Loucy (cell line): Measurements from ENCODE around the gene ZNF747.
"Not testable (repeated sequence)": the region's sequence is repeated elsewhere in the genome, so short reads cannot be mapped to it uniquely, and the experiment has no call there.

ENCODE experiments used
- EZH2phosphoT487 ChIP-seq: fragments of 200-600 bp; IDR thresholded peaks from 2 replicates; pipeline ENCODE4 v1.6.1; 2018; ENCODE audit warnings: antibody characterized with exemption, mild to moderate bottlenecking, moderate library complexity, borderline replicate concordance
- TF ChIP-seq, protein P1 (sequence below): fragments of 200-600 bp; sonication (generic); conservative IDR thresholded peaks from 2 replicates; pipeline ENCODE4 v1.5.1; 2014; ENCODE audit warnings: mild to moderate bottlenecking, antibody characterized with exemption, low read length

DNA sequence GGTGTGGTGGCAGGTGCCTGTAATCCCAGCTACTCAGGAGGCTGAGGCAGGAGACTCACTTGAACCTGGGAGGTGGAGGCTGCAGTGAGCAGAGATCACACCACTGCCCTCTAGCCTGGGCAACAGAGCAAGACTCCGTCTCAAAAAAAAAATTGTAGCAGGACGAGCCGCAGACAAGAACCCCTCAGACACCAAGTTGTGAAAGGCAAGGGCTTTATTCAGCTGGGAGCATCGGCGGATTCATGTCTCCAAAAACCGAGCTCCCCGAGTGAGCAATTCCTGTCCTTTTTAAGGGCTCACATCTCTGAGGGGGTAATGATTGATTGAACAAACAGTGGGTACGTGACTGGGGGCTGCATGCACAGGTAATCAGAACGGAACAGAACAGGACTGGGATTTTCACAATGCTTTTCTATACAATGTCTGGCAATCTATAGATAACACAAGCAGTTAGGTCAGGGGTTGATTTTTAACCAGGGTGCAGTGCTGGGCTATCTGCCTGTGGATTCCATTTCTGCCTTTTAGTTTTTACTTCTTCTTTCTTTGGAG, 6.3 kb upstream of the ZNF747 start:
- TF ChIP-seq, protein P1, sequence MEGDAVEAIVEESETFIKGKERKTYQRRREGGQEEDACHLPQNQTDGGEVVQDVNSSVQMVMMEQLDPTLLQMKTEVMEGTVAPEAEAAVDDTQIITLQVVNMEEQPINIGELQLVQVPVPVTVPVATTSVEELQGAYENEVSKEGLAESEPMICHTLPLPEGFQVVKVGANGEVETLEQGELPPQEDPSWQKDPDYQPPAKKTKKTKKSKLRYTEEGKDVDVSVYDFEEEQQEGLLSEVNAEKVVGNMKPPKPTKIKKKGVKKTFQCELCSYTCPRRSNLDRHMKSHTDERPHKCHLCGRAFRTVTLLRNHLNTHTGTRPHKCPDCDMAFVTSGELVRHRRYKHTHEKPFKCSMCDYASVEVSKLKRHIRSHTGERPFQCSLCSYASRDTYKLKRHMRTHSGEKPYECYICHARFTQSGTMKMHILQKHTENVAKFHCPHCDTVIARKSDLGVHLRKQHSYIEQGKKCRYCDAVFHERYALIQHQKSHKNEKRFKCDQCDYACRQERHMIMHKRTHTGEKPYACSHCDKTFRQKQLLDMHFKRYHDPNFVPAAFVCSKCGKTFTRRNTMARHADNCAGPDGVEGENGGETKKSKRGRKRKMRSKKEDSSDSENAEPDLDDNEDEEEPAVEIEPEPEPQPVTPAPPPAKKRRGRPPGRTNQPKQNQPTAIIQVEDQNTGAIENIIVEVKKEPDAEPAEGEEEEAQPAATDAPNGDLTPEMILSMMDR, result not testable (repeated sequence)
- not testable (repeated sequence) for TF ChIP-seq EZH2phosphoT487
